DMS153 treated with DMSO at 0.1 percent for 48 hours (cell line): ENCODE results near the gene MCHR1.
A peak's percentile ranks its signal among the peaks of the same experiment; 100 is the strongest.

Experiments
- DNase-seq: peaks from one replicate; lab custom pipeline; 2025; ENCODE audit not compliant: unreplicated experiment; lab: John Stamatoyannopoulos, UW

MCHR1 gene, protein sequence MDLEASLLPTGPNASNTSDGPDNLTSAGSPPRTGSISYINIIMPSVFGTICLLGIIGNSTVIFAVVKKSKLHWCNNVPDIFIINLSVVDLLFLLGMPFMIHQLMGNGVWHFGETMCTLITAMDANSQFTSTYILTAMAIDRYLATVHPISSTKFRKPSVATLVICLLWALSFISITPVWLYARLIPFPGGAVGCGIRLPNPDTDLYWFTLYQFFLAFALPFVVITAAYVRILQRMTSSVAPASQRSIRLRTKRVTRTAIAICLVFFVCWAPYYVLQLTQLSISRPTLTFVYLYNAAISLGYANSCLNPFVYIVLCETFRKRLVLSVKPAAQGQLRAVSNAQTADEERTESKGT

DNA sequence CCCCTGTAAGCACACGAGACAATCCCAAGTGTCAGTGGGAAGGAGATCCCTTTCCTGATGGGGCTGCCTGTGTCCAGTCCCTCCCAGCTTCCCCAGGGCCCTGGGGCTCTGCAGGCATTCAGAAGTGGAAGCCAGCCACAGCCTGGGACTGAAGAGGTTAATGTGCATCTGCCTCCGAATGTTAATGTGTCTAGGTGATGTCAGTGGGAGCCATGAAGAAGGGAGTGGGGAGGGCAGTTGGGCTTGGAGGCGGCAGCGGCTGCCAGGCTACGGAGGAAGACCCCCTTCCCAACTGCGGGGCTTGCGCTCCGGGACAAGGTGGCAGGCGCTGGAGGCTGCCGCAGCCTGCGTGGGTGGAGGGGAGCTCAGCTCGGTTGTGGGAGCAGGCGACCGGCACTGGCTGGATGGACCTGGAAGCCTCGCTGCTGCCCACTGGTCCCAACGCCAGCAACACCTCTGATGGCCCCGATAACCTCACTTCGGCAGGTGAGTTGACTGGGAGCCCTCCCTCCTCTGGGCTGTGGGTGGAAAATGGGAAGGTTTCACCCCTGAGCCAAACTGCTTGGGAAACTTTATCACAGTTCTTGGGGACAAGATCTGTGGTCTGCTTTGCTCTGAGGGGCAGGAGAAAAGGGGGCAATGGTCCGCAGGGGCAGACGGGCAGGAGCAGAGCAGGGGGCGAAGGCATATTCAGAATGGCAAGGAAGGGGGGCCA, at the start of gene MCHR1:
MCHR1 (plus strand) TSS at position 236 of the 715 bp plus-strand sequence; CDS start at position 405, 169 bp downstream.
- DNase-seq, result no peak

DNA sequence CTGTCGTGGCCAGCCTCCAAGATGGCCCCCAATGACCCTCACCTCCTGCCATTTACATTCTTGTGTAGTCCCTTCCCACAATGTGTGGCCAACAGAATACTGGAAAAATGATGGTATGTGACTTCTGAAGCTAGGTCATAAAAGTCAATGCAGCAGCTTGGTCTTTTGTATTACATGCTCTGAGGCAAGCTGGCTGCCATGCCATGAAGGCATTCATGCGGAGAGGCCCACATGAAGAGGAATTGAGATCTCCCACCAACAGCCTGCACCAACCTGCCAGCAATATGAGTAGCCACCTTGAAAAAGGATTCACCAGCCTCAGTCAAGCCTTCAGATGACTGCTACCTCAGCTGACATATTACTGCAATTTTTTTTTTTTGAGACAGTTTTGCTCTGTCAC, 47.4 kb upstream of the MCHR1 start:
- DNase-seq, result no peak

DNA sequence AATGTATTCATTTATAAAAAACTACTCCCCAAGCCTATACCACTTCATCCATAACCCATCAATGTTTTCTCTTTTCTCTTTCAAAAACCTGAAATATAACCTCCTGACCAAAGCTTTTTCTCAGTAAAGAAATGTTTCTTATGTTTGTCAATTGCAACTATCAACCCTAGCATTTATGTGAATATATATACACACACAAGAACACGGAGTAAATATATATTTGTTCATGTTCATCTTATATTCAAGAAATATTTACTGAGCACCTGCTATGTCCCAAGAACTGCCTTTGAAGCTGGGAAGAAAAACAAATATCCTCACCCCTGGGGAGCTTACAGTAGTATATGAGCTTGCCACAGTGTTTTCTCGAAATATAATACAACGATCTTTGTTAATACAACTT, 46.2 kb upstream of the MCHR1 start:
- no peak for DNase-seq

DNA sequence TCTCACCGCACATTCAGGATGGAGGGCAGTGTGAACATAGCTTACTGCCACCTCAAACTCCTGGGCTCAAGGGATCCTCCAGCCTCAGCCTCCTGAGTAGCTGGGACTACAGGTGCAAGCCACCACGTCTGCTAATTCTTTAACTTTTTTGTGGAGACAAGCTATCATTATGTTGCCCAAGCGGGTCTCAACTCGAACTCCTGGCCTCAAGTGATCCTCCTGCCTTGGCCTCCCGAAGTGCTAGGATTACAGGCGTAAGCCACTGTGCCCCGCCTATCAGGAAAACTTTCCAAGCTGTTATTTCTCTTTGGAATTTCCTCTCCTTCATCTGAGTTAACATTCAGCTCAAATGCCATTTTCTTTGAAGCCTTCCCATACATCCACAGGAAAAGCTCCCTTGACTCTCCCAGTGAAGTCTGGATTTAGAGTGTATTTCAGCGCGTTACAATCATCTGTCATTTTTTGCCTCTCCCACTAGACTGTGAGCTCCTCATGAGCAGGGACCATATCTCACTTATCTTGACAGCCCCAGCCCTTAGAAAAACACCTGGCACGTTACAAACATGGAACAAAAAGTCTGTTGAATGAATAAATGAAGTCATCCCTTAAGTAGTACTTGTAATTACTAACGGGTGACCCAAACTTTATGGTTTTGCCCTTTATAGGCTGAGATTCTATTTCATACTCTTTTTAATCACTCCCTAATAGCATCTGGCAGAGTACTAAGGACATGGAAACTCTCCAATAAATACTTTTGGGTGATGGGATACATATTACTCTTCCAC, 45.0 kb upstream of the MCHR1 start:
- DNase-seq, result no peak

DNA sequence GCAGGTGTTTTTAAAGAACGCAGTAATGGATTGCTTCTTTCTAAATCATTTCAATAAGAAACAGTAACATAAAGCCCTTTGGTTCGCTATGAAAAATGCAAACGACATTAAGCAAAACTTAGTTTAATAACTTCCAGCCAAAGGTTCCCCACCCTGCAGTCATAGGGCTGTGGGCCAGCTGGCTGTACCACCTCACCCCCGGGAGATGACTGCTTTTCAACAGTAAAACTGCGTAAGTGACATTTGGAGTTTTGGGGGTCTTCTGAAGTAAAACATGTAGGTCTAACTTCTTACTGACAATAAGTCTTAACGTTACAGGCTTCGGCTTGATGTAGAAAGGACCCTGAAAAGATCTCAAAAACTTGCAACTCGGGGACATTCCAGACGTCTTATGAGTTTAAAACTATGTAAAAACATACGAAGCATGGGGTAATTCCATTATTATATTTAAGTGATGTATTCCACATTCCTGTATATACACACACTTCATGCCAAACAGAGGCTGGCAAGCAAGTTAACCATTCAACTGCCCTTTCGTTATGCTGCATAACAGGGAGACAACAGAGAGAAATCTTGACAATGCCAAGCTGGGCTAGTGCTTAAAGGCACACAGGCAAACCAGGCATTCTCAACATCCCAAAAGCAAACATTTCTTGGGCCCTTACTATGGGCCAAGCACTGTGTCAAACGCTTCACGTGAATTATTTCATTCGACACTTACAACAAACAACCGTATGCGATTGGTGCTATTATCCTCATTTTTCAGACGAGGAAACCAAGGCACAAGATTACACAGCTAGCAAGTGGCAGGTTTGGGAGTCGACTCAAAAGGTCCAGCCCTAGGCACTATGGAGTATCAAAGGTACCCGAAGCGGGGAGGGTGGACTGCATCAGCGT, 44.0 kb upstream of the MCHR1 start:
- no peak for DNase-seq

DNA sequence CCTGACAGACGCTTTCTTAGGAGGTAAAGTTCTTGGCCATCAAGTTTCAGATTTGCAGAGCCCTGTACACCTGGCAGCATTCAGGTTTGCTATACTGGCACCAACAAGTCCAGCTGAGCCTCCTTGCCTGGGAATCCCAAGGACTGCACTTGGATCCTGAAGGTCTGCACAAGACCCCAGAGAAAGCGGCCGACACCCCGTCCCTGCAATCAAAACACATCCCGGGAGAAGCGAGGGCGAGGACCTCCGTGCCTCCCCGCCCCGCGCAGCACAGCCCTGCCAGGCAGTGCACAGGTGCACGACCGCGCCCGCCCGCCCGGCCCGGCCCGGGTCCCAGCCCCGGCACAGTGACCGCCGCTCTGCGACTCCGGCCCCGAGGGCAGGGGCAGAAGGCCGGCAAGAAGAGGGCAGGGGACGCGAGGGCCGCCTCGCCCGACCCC, 43.3 kb upstream of the MCHR1 start:
- DNase-seq, result no peak

DNA sequence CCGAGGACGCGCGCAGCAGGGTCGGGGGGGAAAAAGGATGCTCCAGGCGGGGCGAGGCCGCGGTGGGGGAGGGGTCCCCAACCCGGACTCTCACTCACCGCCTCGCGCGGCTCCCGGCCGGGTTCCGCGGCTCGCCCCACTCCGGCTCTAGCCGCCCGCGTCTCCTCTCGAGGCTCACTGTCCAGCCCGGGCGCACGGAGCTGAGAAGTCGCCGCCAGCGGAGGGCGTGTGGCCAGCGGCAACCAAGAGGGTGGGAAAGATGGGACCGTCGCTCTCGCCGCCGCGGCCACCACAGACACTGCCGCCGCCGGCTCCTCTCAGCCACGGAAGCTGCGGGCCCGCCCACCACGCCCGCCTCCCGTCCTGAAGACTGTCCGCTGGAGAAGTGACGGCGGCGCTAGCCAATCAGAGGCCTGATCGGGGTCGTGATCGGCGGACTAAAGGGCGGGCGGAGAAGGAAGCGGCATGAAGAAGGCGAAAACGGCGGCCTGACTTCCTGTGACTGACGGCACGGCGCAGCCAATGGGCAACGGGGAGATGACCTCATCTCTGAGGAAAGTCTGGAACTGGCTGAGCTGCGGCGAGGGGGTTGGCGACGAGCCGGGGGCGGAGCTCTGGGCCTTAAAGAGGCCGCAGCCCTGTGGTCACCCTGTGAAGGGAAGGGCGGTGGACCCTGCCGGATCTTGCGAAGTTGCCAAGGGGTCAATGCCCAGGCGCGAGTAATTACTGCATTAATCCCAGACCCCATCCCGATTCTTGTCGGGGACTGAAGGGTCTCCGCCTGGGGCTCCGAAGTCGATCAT, 42.7 kb upstream of the MCHR1 start, which contains the start of gene MRTFA:
MRTFA (minus strand) TSS at position 340 of the 803 bp plus-strand sequence.
- DNase-seq, result peak; percentile 98

DNA sequence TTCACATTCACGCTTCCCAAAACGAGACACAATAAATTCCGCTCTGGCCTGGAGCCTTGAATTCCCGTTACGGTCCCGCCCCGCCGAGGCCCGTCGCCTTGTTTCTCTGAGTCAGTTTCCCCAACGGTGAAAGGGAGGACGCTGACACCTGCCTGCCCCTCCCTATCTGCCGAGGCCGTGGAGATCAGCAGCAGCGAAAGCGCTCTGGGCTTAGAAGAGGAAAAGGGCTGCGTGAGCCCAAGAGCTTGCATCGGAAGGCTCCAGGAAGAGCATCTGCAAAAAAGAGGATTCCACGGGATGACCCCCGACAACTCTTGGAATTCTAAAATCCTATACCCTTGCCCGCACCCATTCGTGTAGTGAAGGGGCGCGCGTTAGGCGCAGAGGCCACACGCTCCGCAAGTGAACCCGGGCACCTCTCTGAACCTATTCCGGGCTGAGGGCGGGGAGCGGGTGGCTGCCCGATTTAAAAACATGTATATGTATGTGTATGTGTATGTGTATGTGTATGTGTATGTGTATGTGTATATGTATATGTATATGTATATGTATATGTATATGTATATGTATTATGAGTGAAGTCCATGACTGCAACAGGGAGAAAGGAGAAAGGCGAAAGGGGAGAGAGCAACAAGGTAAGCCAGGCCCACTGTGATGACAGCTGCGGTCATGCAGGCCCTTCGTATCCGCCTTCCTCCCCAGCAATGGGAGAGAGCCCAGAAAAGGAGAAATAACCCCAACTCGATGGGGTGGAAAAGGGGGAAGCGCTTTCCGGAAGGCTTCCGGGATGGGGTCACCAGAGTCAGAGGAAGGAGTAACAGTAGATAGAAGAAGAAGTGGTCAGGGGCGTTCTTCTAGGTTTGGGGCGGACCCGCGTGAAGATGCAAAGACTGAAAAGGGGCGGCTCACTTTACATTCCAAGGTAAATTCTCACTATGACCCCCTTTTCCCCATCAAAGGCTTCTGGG, 41.8 kb upstream of the MCHR1 start:
- no peak for DNase-seq

DNA sequence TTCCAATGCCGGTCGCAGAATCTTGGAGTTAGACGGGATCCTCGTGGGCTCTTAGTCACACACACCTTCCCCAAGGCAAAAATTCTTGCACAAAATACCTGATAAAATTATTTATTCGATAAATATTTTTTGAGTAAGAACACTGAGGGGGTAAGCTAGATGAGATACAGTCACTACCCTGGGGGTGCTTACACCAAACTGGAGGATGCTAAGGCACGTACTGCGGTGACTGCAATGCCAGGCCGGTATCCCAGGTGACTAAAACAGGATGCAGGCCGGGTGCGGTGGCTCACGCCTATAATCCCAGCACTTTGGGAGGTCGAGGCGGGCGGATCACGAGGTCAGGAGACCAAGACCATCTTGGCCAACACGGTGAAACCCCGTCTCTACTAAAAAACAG, 41.0 kb upstream of the MCHR1 start:
- no peak for DNase-seq

DNA sequence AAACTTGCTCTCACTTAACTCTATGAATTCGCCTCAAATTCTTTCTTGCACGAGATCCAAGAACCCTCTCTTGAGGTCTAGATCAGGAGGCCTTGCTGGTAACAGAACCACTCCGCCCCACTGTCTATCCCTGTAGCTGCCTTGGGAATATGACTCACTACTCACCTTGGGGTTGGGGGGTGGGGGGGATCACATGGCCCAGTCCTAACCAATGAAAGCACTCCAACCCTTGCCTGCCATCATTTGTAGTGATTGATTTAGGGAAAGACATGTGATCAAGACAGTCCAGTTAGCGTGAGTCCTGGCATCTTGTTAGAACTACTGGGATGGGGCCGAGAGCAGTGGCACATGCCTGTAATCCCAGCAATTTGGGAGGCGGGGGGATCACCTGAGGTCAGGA, 38.0 kb upstream of the MCHR1 start:
- no peak for DNase-seq

DNA sequence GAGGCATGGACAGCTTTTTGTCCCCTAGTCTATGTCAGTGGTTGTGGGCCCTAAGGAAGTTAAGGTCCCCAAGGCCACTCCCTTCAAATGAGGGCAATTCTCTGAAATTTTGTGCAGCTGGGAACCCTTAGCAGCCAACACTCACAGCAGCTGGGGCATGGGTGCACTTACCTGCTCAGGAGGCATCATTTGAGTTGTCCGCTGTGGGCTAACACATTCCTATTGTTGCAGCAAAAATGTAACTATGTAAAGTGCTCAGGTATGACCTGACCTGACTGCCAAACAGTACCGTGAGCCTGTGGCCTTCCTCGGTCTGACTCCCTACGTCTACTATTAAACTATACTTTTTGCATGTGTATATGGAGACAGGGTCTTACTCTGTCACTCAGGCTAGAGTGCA, 37.0 kb upstream of the MCHR1 start:
- DNase-seq, result no peak

DNA sequence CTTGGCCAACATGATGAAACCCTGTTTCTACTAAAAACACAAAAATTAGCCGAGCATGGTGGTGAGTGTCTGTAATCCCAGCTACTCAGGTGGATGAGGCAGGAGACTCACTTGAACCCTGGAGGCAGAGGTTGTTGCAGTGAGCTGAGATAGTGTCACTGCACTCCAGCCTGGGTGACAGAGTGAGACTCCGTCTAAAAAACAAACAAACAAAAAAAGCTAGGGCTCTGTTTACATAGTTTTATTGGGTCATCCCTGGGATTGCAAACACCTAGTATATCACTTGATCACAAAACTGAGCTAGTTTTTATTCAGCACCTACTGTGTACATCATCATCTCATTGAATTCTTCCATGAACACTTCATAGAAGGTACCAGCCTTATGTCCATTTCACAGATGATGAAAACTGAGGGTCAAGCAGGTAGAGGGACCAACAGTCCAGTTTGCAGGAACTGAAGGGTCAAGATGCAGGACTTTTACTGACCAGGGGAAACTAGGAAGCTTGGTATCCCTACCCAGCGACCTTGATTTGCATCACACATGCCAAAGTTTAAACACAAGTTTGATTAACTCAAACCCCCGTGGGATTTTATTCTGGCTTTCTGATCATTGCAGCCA, 33.6 kb upstream of the MCHR1 start:
- DNase-seq, result no peak

DNA sequence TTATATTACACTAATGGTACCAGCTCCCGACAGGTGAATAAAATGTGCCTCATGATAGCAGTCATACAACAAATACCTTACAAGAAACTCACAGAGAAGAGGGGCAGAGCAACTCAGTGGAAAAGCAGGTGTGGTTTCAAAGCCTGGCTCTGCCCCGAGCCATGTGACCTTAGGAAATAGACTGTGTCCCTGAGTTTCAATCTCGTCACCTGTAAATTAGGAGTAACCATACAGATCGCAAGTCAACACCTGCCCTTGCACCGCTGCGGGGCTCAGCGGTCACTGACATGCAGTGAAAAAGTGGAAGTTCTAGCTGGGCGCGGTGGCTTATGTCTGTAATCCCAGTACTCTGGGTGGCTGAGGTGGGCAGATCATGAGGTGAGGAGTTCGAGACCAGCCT, 30.9 kb upstream of the MCHR1 start:
- DNase-seq, result no peak

DNA sequence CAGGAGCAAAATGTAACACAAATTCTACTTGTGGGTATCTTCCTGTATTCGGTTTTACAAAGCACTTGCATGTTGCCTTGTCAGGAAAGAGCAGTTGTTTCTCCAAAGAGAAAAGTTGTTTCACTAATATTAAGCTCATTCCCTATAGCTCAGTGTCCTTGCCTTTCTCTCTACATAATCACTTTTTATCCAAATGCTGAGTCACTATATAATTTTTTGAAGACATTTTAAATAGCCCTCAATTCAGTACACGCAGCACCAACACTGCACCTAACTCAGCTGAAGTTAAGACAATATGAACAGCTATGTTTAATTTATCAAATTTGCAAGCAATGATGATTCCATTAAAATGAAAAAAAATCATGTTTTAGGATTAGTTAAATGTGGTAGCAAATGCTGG, 28.2 kb upstream of the MCHR1 start:
- DNase-seq, result no peak

DNA sequence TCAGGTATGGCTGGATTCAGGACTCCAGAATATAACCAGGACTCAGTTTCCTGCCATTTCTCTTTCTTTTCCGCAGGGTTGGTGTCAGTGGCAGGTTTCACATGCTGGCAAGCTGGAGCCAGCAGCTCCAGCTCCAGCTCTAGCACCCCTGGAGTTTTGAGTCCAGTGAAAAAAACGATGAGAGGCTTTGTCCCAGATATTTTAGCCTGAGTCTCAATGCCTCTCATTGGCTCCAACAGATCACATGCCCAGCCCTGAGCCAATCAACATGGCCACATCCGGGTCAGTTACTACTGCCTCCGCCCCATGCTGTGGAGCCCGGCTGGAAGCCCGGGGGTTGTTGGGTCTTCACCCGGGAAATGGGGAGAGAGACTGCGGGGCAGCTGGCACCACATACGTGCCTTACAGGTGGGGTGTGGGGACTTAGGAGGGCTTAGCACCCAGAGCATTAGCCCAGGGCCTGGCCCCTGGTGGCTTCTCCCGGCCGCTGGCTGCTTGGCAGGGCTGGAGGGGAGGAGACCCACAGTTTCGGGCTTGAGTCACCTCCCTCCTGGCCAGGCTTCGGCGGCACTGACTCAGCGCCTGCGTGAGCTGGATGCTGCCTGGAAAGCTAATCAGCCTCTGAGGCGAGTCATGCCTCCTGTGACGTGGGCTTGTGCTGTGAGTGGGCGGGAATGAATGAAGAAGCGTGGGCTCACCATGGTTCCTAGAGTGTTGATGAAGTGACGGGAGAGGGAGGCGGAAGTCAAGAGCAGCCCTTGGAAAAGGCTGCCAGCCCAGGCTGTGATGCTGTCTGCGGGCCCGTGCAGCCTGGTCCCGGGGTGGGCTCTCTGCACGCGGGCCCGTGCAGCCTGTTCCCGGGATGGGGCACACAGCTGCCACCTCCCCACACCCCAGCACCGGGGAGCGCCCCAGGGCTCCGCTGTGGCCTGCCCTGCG, 27.5 kb upstream of the MCHR1 start:
- peak; percentile 92 for DNase-seq

DNA sequence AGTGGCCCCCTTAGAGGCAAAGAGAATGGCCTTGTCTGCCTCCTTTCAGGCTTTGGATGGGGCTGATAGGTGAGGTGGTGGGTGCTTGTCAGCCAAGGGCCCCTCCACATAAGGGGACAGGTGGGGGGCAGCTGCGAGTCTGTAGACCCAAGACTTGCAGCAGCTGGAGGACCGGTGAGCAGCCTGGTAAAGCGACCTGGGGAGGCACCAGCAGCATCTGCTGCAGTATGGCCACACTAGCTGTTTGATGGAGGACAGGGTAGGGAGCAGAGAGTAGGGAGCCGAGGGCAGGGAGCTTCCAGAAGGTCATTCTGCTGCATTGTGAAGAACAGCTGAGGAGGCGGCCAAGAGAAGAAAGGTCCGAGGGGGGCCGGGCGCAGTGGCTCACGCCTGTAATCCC, 25.9 kb upstream of the MCHR1 start:
- no peak for DNase-seq

DNA sequence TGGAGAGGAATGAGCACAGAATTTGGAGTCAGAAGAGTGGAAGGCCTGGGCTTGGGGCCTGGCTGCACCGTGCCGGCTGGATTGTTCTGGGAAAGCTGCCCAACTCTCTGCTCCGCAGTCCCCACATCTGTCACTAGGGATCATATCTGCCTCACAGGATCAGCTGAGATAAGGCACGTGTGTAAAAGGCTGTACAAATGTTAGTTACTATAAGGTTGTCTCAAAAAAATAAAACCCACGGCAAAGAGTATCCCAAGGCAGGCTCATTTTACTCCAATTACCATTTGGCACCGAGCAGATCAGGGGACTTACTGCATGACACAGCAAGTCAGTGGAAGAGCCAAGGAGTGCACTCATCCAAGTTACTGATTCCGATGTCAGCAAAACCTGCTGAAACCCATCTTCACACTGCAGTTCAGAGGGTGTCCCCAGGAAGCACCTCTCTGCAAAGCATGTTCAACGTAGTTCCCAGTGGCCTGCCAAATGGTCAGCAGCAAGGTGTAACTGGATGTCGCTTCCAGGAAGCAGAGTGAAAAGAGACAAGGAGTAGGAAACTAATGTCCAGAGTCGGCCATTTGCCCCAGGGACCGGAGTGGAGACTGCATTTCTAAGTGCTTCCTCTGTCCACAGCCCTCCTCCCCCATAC, 24.6 kb upstream of the MCHR1 start:
- peak; percentile 27 for DNase-seq
